IMR-90 (cell line): ENCODE measurements around the gene ZNF488. TPM values are rescaled to one million over a fixed set of nuclear protein-coding genes. Genes with fewer than 3 reads are reported as not detected.
A peak's percentile ranks its signal among the peaks of the same experiment; 100 is the strongest.

Experiments
- ATAC-seq: fragments of 200-7000 bp; cut with Tn5 transposase; 2 replicates; pipeline ENCODE4 v1.9.1; 2020; ENCODE audit warnings: low read depth, mild to moderate bottlenecking, moderate library complexity
- BruUV-seq: library from RNA; stranded (reverse); fragments of 400-500 nt; replicated peaks from 2 replicates; lab custom pipeline; 2021; lab: Mats Ljungman, UMichigan
- CTCF ChIA-PET: fragments of 300-600 bp; formaldehyde crosslinking; extraction: SDS; loops from one replicate; lab custom pipeline; 2021; ENCODE audit warnings: antibody characterized with exemption; lab: Yijun Ruan, JAX
- POLR2A ChIA-PET: fragments of 300-600 bp; sonication (Branson Sonifier 250); formaldehyde crosslinking; loops from one replicate; lab custom pipeline; 2022; ENCODE audit warnings: antibody characterized with exemption; ENCODE audit not compliant: unreplicated experiment; lab: Charles Lee
- DNase-seq: peaks from one replicate; pipeline ENCODE4 v3.0.0; 2013
- H2AFZ ChIP-seq: replicated peaks from 2 replicates; pipeline ENCODE3; 2013; ENCODE audit warnings: low read length, mild to moderate bottlenecking; ENCODE audit not compliant: poor library complexity
- H2AK5ac ChIP-seq: 2 replicates; pipeline ENCODE4 v1.6.1; 2013; ENCODE audit warnings: low read depth, low read length, inconsistent platforms
- H2AK9ac ChIP-seq: replicated peaks from 2 replicates; pipeline ENCODE3; 2013; ENCODE audit warnings: mild to moderate bottlenecking, low read depth, low read length, moderate library complexity; ENCODE audit not compliant: poor library complexity
- H2BK120ac ChIP-seq: 2 replicates; pipeline ENCODE4 v1.6.1; 2013; ENCODE audit warnings: low read depth, low read length, inconsistent platforms
- H2BK15ac ChIP-seq: 3 replicates; pipeline ENCODE4 v1.6.1; 2013; ENCODE audit warnings: low read depth, low read length, inconsistent platforms
- H2BK20ac ChIP-seq: 2 replicates; pipeline ENCODE4 v1.6.1; 2013; ENCODE audit warnings: low read depth, mild to moderate bottlenecking, inconsistent platforms, low read length, moderate library complexity
- H2BK5ac ChIP-seq: 2 replicates; pipeline ENCODE4 v1.6.1; 2013; ENCODE audit warnings: mild to moderate bottlenecking, low read depth, low read length, inconsistent platforms; ENCODE audit not compliant: poor library complexity, severe bottlenecking
- H3K14ac ChIP-seq: replicated peaks from 2 replicates; pipeline ENCODE4 v1.6.1; 2013; ENCODE audit warnings: low read depth, low read length, inconsistent platforms
- H3K18ac ChIP-seq: 2 replicates; pipeline ENCODE4 v1.6.1; 2013; ENCODE audit warnings: low read depth, low read length, control low read depth
- H3K23ac ChIP-seq: 2 replicates; pipeline ENCODE4 v1.6.1; 2013; ENCODE audit warnings: low read depth, low read length, inconsistent platforms
- H3K27ac ChIP-seq: 2 replicates; pipeline ENCODE4 v1.5.1; 2013; ENCODE audit warnings: mild to moderate bottlenecking, control low read depth, low read length; ENCODE audit not compliant: insufficient read depth
- H3K27me3 ChIP-seq: 2 replicates; pipeline ENCODE4 v1.6.1; 2013; ENCODE audit warnings: low read length; ENCODE audit not compliant: control insufficient read depth, insufficient read depth
- H3K36me3 ChIP-seq: 2 replicates; pipeline ENCODE4 v1.6.1; 2013; ENCODE audit warnings: low read length, mixed read lengths; ENCODE audit not compliant: control insufficient read depth, insufficient read depth
- H3K4ac ChIP-seq: 2 replicates; pipeline ENCODE4 v1.6.1; 2013; ENCODE audit warnings: low read depth, low read length, inconsistent platforms
- H3K4me1 ChIP-seq: 2 replicates; pipeline ENCODE4 v1.6.1; 2013; ENCODE audit warnings: low read length, mixed read lengths; ENCODE audit not compliant: control insufficient read depth, insufficient read depth
- H3K4me2 ChIP-seq: 2 replicates; pipeline ENCODE4 v1.6.1; 2013; ENCODE audit warnings: low read depth, mild to moderate bottlenecking, control low read depth, low read length, moderate library complexity
- H3K4me3 ChIP-seq: 2 replicates; pipeline ENCODE4 v1.5.1; 2013; ENCODE audit warnings: low read depth, mild to moderate bottlenecking, control low read depth, low read length, moderate library complexity; ENCODE audit not compliant: insufficient read depth
- H3K56ac ChIP-seq: 2 replicates; pipeline ENCODE4 v1.6.1; 2013; ENCODE audit warnings: low read length, inconsistent platforms; ENCODE audit not compliant: insufficient read depth; ENCODE audit errors: extremely low read depth
- H3K79me1 ChIP-seq, 2 experiments: 2 replicates each; pipeline ENCODE4 v1.6.1; 2013; ENCODE audit warnings: low read length in 2 of 2, inconsistent platforms in 1 of 2, low read depth in 1 of 2
- H3K9ac ChIP-seq: 2 replicates; pipeline ENCODE4 v1.6.1; 2013; ENCODE audit warnings: low read depth, low read length, control low read depth
- H3K9me1 ChIP-seq: 2 replicates; pipeline ENCODE4 v1.6.1; 2013; ENCODE audit warnings: low read length, inconsistent platforms; ENCODE audit not compliant: insufficient read depth
- H3K9me3 ChIP-seq: 2 replicates; pipeline ENCODE4 v1.6.1; 2013; ENCODE audit warnings: low read length; ENCODE audit not compliant: control insufficient read depth, insufficient read depth
- H4K20me1 ChIP-seq: 2 replicates; pipeline ENCODE4 v1.6.1; 2013; ENCODE audit warnings: low read length, inconsistent platforms; ENCODE audit not compliant: insufficient read depth
- H4K5ac ChIP-seq: 2 replicates; pipeline ENCODE4 v1.6.1; 2013; ENCODE audit warnings: mild to moderate bottlenecking, low read depth, low read length, control low read depth
- H4K8ac ChIP-seq, 2 experiments: 2 replicates each; pipeline ENCODE4 v1.6.1; 2013; ENCODE audit warnings: low read depth in 2 of 2, low read length in 2 of 2, control low read depth in 1 of 2, inconsistent platforms in 1 of 2
- H4K91ac ChIP-seq: 2 replicates; pipeline ENCODE4 v1.6.1; 2013; ENCODE audit warnings: low read depth, low read length, inconsistent platforms; ENCODE audit not compliant: insufficient read depth
- BHLHE40 ChIP-seq: fragments of 150-350 bp; IDR thresholded peaks from 2 replicates; pipeline ENCODE4 v1.6.1; 2016; ENCODE audit warnings: mild to moderate bottlenecking, low read depth, low read length
- CEBPB ChIP-seq: IDR thresholded peaks from 2 replicates; pipeline ENCODE4 v1.6.1; 2012; ENCODE audit warnings: low read depth, low read length, improper control_type of control experiment
- CHD1 ChIP-seq: IDR thresholded peaks from 2 replicates; pipeline ENCODE4 v1.6.1; 2012; ENCODE audit warnings: low read depth, low read length, improper control_type of control experiment
- FOS ChIP-seq: fragments of 150-350 bp; IDR thresholded peaks from 2 replicates; pipeline ENCODE4 v1.6.1; 2016; ENCODE audit warnings: low read depth, low read length
- MAFK ChIP-seq: IDR thresholded peaks from 2 replicates; pipeline ENCODE4 v1.6.1; 2012; ENCODE audit warnings: low read depth, low read length, improper control_type of control experiment
- MAZ ChIP-seq: IDR thresholded peaks from 2 replicates; pipeline ENCODE4 v1.6.1; 2012; ENCODE audit warnings: low read depth, mild to moderate bottlenecking, low read length, improper control_type of control experiment, moderate library complexity, borderline replicate concordance
- MXI1 ChIP-seq: IDR thresholded peaks from 2 replicates; pipeline ENCODE4 v1.6.1; 2012; ENCODE audit warnings: low read depth, mild to moderate bottlenecking, low read length, moderate library complexity, borderline replicate concordance
- NFE2L2 ChIP-seq: fragments of 150-350 bp; IDR thresholded peaks from 2 replicates; pipeline ENCODE4 v1.6.1; 2016; ENCODE audit warnings: low read depth, mild to moderate bottlenecking, low read length
- POLR2A ChIP-seq: IDR thresholded peaks from 2 replicates; pipeline ENCODE4 v1.6.1; 2012; ENCODE audit warnings: mild to moderate bottlenecking, low read depth, low read length
- RAD21 ChIP-seq: IDR thresholded peaks from 2 replicates; pipeline ENCODE4 v1.6.1; 2012; ENCODE audit warnings: low read length, improper control_type of control experiment
- RCOR1 ChIP-seq: IDR thresholded peaks from 2 replicates; pipeline ENCODE4 v1.6.1; 2012; ENCODE audit warnings: mild to moderate bottlenecking, low read length, improper control_type of control experiment; ENCODE audit not compliant: insufficient replicate concordance
- RFX5 ChIP-seq: IDR thresholded peaks from 2 replicates; pipeline ENCODE4 v1.8.0; 2012; ENCODE audit warnings: low read depth, mild to moderate bottlenecking, low read length, moderate library complexity
- SMC3 ChIP-seq: fragments of 150-350 bp; IDR thresholded peaks from 2 replicates; pipeline ENCODE4 v1.6.1; 2016; ENCODE audit warnings: low read depth, mild to moderate bottlenecking, antibody characterized with exemption, low read length, moderate library complexity
- WGBS, 2 experiments: methylation state at CpG; one replicate each; pipeline versions ENCODE4 v1.1.5 to v1.1.7; 2013; ENCODE audit warnings: missing lambda C conversion rate in 2 of 2; ENCODE audit not compliant: insufficient read length in 1 of 2; ENCODE audit errors: extremely low coverage in 2 of 2; 5-methylcytosine and 5-hydroxymethylcytosine counted together
- dilution Hi-C: fragments of 300-500 bp; cut with HindIII; formaldehyde crosslinking; loops from one replicate; pipeline ENCODE4 v1.14.3; 2018; ENCODE audit warnings: low sequenced_read_pairs; ENCODE audit not compliant: unreplicated experiment
- in situ Hi-C: fragments of 300-500 bp; cut with MboI; formaldehyde crosslinking; loops from 3 replicates; pipeline ENCODE4 v1.14.3; 2019; ENCODE audit warnings: low sequenced_read_pairs, inconsistent platforms, mixed read lengths
- intact Hi-C: fragments of 100-400 bp; cut with micrococcal nuclease; formaldehyde crosslinking; loops from 2 replicates; pipeline ENCODE4 v1.10.0; 2022
- polyA plus RNA-seq, 3 experiments: library from polyadenylated mRNA; depleted of rRNA; stranded (reverse); fragments of >200 nt; gene quantifications; 2 replicates each; pipeline ENCODE4 v1.2.3, GENCODE V29; 2012; ENCODE audit warnings: low replicate concordance in 1 of 3
- total RNA-seq: library from RNA; depleted of rRNA; stranded (reverse); fragments of >200 nt; gene quantifications from 2 replicates; pipeline ENCODE4 v1.2.3, GENCODE V29; 2012
- TF ChIP-seq, protein P1 (sequence below): conservative IDR thresholded peaks from 2 replicates; pipeline ENCODE4 v1.5.1; 2012; ENCODE audit warnings: mild to moderate bottlenecking, low read depth, low read length, improper control_type of control experiment
- TF ChIP-seq, protein P2 (sequence below): fragments of 150-350 bp; IDR thresholded peaks from 2 replicates; pipeline ENCODE4 v1.6.1; 2016; ENCODE audit warnings: low read depth, mild to moderate bottlenecking, low read length, moderate library complexity, borderline replicate concordance
- TF ChIP-seq, protein P3 (sequence below): fragments of 150-350 bp; IDR thresholded peaks from 2 replicates; pipeline ENCODE4 v1.6.1; 2017; ENCODE audit warnings: mild to moderate bottlenecking, antibody characterized with exemption, low read length, low read depth

Gene ZNF488
- total and polyA plus RNA-seq, 2 of the 4 experiments (the other 2 are of a cell fraction) = under 0.01 to 0.14 TPM

DNA sequence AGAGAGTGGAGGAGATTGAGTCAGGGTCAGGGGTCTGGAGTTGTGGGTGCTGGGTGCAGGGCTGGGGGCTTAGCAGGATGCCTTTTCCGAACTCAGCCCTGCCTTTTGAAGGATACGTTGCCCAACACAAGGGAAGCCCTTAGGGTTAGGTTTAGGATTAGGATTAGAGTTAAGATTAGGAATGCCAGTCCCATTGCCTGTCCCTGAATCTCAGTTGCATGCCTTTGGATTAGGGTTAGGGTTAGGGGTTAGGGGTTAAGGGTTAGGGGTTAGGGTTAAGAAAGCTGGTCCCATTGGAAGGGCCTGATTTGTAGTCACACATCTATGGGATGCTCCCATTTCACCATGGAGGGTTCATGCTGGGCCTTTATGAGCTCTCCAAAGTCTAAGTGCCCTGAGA, 20.8 kb upstream of the ZNF488 start:
- no peak overlapping the region for H3K23ac ChIP-seq
- H2BK120ac ChIP-seq = peak overlapping the region; percentile 97
- H3K79me1 ChIP-seq = no peaks in the 10 kb centered on the region
- no peak overlapping the region for H3K4me2 ChIP-seq
- dilution Hi-C loops (no loop called here), in situ Hi-C loops (loop anchor here (25.0 kb wide), 1 partner anchor 868 kb away; no protein-coding TSS in a partner anchor), intact Hi-C loops (no loop called here)
- H3K18ac ChIP-seq = no peak overlapping the region
- no peak overlapping the region for H3K14ac ChIP-seq
- no peaks in the 10 kb centered on the region for H3K36me3 ChIP-seq
- H2BK15ac ChIP-seq = peak overlapping the region; percentile 26; the same call in 1 of the 3 replicates
- H2AFZ ChIP-seq = no peak overlapping the region
- peak overlapping the region; percentile 94 for H2AK5ac ChIP-seq
- H3K4me1 ChIP-seq = peaks cover 27% of the 10 kb centered on the region
- no peak overlapping the region for H2AK9ac ChIP-seq
- ChIA-PET POLR2A (no interaction called here), CTCF (no interaction called here)
- H3K4ac ChIP-seq = no peak overlapping the region
- ATAC-seq (no peak), DNase-seq (no peak)
- H3K9me1 ChIP-seq = peaks cover 36% of the 10 kb centered on the region
- H4K8ac ChIP-seq = no peak overlapping the region
- H3K4me3 ChIP-seq = no peak overlapping the region
- no TSS peak for BruUV-seq
- no peak overlapping the region for H3K27ac ChIP-seq
- H4K5ac ChIP-seq = no peak overlapping the region
- no peak overlapping the region for H3K9ac ChIP-seq
- H3K27me3 ChIP-seq = peaks cover 1% of the 10 kb centered on the region; the same call in 1 of the 2 replicates
- no peak for TF ChIP-seq RFX5
- TF ChIP-seq MXI1 = no peak
- TF ChIP-seq MAZ = no peak
- TF ChIP-seq BHLHE40 = no peak
- no peak for TF ChIP-seq NFE2L2
- no peak for TF ChIP-seq FOS
- TF ChIP-seq, protein P1, sequence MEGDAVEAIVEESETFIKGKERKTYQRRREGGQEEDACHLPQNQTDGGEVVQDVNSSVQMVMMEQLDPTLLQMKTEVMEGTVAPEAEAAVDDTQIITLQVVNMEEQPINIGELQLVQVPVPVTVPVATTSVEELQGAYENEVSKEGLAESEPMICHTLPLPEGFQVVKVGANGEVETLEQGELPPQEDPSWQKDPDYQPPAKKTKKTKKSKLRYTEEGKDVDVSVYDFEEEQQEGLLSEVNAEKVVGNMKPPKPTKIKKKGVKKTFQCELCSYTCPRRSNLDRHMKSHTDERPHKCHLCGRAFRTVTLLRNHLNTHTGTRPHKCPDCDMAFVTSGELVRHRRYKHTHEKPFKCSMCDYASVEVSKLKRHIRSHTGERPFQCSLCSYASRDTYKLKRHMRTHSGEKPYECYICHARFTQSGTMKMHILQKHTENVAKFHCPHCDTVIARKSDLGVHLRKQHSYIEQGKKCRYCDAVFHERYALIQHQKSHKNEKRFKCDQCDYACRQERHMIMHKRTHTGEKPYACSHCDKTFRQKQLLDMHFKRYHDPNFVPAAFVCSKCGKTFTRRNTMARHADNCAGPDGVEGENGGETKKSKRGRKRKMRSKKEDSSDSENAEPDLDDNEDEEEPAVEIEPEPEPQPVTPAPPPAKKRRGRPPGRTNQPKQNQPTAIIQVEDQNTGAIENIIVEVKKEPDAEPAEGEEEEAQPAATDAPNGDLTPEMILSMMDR = no peak
- no peak for TF ChIP-seq MAFK
- TF ChIP-seq RCOR1 = no peak
- no peak for TF ChIP-seq RAD21
- TF ChIP-seq CEBPB = no peak
- TF ChIP-seq, protein P2, sequence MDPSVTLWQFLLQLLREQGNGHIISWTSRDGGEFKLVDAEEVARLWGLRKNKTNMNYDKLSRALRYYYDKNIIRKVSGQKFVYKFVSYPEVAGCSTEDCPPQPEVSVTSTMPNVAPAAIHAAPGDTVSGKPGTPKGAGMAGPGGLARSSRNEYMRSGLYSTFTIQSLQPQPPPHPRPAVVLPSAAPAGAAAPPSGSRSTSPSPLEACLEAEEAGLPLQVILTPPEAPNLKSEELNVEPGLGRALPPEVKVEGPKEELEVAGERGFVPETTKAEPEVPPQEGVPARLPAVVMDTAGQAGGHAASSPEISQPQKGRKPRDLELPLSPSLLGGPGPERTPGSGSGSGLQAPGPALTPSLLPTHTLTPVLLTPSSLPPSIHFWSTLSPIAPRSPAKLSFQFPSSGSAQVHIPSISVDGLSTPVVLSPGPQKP = no peak
- no peak for TF ChIP-seq CHD1
- TF ChIP-seq POLR2A = no peak
- TF ChIP-seq SMC3 = no peak
- TF ChIP-seq, protein P3, sequence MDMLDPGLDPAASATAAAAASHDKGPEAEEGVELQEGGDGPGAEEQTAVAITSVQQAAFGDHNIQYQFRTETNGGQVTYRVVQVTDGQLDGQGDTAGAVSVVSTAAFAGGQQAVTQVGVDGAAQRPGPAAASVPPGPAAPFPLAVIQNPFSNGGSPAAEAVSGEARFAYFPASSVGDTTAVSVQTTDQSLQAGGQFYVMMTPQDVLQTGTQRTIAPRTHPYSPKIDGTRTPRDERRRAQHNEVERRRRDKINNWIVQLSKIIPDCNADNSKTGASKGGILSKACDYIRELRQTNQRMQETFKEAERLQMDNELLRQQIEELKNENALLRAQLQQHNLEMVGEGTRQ = no peak
- H4K20me1 ChIP-seq = no peaks in the 10 kb centered on the region; the same call in 1 of the 2 replicates
- no peak overlapping the region for H4K91ac ChIP-seq
- H2BK20ac ChIP-seq = no peak overlapping the region; the same call in 1 of the 2 replicates
- H3K56ac ChIP-seq = no peak overlapping the region
- H3K9me3 ChIP-seq = no peaks in the 10 kb centered on the region
- WGBS, 2 experiments = 100% methylated on average over 1 of the region's 2 CpGs; no CpG with 5 or more reads in 1 of the 2 experiments
- no peak overlapping the region for H2BK5ac ChIP-seq
